ENCODE data around the gene NFYC.

DNA sequence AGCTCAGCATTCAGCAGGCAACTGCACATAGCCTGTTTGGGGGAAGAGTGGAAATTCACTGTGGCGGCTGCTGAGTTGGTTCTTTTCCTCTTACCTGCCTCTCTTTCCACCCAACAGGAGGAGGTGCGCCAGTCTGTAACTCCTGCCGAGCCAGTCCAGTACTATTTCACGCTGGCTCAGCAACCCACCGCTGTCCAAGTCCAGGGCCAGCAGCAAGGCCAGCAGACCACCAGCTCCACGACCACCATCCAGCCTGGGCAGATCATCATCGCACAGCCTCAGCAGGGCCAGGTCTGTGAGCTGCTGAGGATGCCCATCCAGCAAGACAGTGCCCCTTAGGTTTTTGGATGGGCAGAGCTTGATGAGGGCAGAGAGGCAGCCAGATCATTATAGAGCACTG is 66.5 kb downstream of the NFYC start:
- no peak for TF ChIP-seq CTCF (conservative IDR thresholded peaks at IDR 0.05 in 1 of 2, IDR thresholded peaks at IDR 0.05 in 1 of 2; ENCODE audit: extremely low read depth in 1 of 2, insufficient read depth in 1 of 2, low read depth in 1 of 2, low read length in 2 of 2)
- no peak for TF ChIP-seq EZH2 (IDR thresholded peaks at IDR 0.05; ENCODE audit: borderline replicate concordance, low read length)
